ENCODE data around the gene TGFBR2. TPM values are rescaled to one million over a fixed set of nuclear protein-coding genes. Genes with fewer than 3 reads are reported as not detected.

The TGFBR2 gene
- 34.8 and 37.1 TPM in 2 replicates for total RNA-seq

DNA sequence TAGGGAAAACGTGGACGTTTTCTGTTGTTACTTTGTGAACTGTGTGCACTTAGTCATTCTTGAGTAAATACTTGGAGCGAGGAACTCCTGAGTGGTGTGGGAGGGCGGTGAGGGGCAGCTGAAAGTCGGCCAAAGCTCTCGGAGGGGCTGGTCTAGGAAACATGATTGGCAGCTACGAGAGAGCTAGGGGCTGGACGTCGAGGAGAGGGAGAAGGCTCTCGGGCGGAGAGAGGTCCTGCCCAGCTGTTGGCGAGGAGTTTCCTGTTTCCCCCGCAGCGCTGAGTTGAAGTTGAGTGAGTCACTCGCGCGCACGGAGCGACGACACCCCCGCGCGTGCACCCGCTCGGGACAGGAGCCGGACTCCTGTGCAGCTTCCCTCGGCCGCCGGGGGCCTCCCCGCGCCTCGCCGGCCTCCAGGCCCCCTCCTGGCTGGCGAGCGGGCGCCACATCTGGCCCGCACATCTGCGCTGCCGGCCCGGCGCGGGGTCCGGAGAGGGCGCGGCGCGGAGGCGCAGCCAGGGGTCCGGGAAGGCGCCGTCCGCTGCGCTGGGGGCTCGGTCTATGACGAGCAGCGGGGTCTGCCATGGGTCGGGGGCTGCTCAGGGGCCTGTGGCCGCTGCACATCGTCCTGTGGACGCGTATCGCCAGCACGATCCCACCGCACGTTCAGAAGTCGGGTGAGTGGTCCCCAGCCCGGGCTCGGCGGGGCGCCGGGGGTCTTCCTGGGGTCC, at the start of gene TGFBR2:
TSS of gene TGFBR2 (plus strand) at position 301 of the 731 bp plus-strand sequence. CDS start at position 584, 283 bp downstream.
- peak within 1 kb of the TSS; percentile 86 for H3K4me3 ChIP-seq (ENCODE audit: low read depth, low read length)
- TF ChIP-seq, protein P1, sequence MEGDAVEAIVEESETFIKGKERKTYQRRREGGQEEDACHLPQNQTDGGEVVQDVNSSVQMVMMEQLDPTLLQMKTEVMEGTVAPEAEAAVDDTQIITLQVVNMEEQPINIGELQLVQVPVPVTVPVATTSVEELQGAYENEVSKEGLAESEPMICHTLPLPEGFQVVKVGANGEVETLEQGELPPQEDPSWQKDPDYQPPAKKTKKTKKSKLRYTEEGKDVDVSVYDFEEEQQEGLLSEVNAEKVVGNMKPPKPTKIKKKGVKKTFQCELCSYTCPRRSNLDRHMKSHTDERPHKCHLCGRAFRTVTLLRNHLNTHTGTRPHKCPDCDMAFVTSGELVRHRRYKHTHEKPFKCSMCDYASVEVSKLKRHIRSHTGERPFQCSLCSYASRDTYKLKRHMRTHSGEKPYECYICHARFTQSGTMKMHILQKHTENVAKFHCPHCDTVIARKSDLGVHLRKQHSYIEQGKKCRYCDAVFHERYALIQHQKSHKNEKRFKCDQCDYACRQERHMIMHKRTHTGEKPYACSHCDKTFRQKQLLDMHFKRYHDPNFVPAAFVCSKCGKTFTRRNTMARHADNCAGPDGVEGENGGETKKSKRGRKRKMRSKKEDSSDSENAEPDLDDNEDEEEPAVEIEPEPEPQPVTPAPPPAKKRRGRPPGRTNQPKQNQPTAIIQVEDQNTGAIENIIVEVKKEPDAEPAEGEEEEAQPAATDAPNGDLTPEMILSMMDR (IDR thresholded peaks at IDR 0.05; ENCODE audit: insufficient read depth, low read depth, low read length), result no peak
- peak; percentile 98 for DNase-seq (ENCODE audit: low read depth)

DNA sequence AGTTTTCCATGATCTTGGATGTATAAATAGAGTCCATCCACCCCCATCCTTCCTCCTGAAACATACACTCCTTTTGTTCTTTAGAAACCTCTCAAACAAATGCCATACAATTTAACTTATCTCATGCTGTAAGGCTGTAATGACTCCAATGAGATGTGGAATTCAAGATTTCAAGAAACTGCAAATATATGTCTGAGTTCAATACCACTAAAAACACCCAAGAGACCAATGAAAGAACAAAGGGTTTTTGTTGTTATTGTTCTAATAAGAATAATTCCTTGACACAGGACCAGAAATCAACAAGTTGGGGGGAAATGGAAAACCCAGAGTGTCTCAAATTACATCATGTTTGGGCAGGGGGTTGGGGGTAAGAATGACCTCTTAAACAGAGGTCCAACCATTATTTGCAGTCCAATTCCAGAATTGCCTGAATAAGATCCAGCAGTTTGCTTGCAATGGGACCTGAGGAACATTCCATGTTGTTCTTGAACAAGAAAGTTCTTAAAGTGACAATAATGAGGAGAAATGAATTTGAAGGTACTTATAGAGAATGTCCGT, 48.6 kb upstream of the TGFBR2 start:
- no peak for DNase-seq (ENCODE audit: low read depth)
- no peak overlapping the region for H3K4me3 ChIP-seq (ENCODE audit: low read depth, low read length)
- TF ChIP-seq, protein P1 (IDR thresholded peaks at IDR 0.05; ENCODE audit: insufficient read depth, low read depth, low read length), result no peak

DNA sequence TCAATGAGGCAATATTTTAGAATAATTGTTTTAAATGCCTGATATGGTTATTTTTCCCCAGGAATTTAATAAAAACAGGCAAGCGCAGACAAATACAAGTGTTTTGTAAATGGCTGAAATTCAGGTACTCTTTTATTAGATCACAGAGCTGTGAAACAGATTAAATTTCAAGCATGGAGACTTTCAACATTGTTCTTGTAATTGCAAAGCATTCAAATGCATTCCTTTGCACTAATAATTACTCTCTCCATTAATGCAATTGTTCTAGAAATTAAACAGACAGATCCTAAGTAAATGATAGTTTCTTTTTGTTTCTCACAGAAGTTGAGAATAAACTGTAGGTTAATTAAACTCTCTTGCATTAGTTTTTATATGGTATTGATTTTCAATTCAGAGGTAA, 42.4 kb upstream of the TGFBR2 start:
- TF ChIP-seq, protein P1 (IDR thresholded peaks at IDR 0.05; ENCODE audit: insufficient read depth, low read depth, low read length), result no peak
- no peak overlapping the region for H3K4me3 ChIP-seq (ENCODE audit: low read depth, low read length)
- DNase-seq (ENCODE audit: low read depth), result no peak

DNA sequence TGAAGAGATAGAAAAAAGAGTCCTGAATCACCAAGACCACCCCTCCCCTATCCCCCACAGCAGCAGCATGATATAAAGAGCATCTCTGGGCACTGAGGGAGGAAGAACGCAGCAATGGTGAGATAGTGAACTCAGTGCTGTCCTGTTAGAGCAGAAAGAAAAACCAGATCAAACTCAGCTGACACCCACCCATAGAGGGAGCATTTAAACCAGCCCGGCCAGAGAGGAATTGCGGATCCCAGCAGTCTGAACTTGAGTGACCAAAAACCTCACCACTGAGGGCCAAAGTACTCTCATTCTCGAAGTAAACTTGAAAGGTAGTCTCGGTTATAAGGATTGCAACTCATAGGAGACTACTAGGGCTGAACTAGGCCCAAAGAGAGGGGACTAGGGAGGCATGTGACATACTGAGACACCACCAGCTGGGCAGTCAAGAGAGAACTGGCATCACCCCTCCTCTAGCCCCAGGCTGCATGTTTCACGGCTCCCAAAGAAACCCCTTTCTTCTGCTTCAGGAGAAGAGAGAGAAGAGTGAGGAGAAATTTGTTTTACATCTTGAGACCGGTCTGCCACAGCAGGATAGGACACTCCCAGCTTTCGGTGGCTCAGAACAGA, 39.2 kb upstream of the TGFBR2 start:
- DNase-seq (ENCODE audit: low read depth), result no peak
- TF ChIP-seq, protein P1 (IDR thresholded peaks at IDR 0.05; ENCODE audit: insufficient read depth, low read depth, low read length), result peak; percentile 26
- H3K4me3 ChIP-seq (ENCODE audit: low read depth, low read length), result no peak overlapping the region

DNA sequence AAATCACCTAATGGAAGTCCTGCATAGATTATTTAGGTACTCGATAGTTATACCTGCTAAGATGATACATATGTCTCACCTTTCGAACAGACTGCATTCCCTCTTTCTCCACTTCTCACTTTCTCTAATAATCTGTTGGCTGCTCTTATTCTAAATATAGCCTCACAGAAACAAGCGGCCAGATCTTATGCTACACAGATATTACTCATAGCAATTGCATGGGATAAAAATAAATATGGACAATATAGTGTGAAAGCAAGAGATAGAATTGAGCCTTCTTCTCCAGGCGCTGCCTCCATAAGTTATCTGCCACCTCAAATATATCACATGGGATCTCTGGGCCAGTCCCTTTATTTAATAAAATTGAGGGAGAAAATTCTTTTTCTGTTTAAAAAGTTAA, 29.5 kb upstream of the TGFBR2 start:
- H3K4me3 ChIP-seq (ENCODE audit: low read depth, low read length), result no peak overlapping the region
- TF ChIP-seq, protein P1 (IDR thresholded peaks at IDR 0.05; ENCODE audit: insufficient read depth, low read depth, low read length), result no peak
- no peak for DNase-seq (ENCODE audit: low read depth)

DNA sequence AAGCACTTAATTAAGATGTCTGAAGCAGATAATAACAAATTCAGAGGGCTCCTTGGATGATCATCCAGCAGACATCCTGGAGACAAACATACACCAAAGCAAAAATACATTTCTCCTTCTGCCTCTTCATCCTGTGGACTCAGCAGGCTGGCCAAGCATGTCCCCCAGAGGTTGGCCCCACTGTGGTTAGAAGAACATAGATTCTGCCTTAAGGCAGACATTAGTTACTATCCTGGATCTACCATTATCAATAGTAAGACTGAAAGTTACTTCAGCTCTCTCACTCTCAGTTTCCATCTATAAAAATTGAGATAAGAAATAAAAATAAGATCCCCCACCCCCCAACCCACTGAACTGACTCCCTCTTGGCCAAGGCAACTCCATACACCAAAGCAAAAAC, 28.6 kb upstream of the TGFBR2 start:
- TF ChIP-seq, protein P1 (IDR thresholded peaks at IDR 0.05; ENCODE audit: insufficient read depth, low read depth, low read length), result no peak
- DNase-seq (ENCODE audit: low read depth), result no peak
- no peak overlapping the region for H3K4me3 ChIP-seq (ENCODE audit: low read depth, low read length)

Measured in fibroblast of villous mesenchyme (primary cell).